HEK293 (cell line): ENCODE measurements around the gene HOXB8.

Experiments
- KLF8 ChIP-seq: fragments of 450-650 bp; formaldehyde crosslinking; IDR thresholded peaks from 2 replicates; pipeline ENCODE4 v1.5.1; 2016; ENCODE audit warnings: missing biosample characterization, missing genetic modification characterization
- OVOL3 ChIP-seq: fragments of 450-650 bp; formaldehyde crosslinking; IDR thresholded peaks from 2 replicates; pipeline ENCODE4 v1.5.1; 2016; ENCODE audit warnings: missing biosample characterization, missing genetic modification characterization
- SP3 ChIP-seq: fragments of 450-650 bp; formaldehyde crosslinking; IDR thresholded peaks from 2 replicates; pipeline ENCODE4 v1.5.1; 2016; ENCODE audit warnings: missing biosample characterization, missing genetic modification characterization
- TSHZ1 ChIP-seq: fragments of 450-650 bp; formaldehyde crosslinking; IDR thresholded peaks from 2 replicates; pipeline ENCODE4 v1.5.1; 2016; ENCODE audit warnings: missing biosample characterization, missing genetic modification characterization, borderline replicate concordance
- ZBTB10 ChIP-seq: fragments of 450-650 bp; formaldehyde crosslinking; IDR thresholded peaks from 2 replicates; pipeline ENCODE4 v1.5.1; 2016; ENCODE audit warnings: missing biosample characterization, missing genetic modification characterization
- ZBTB17 ChIP-seq: fragments of 450-650 bp; formaldehyde crosslinking; IDR thresholded peaks from 2 replicates; pipeline ENCODE4 v1.5.1; 2016; ENCODE audit warnings: missing biosample characterization, missing genetic modification characterization
- ZBTB20 ChIP-seq: fragments of 450-650 bp; formaldehyde crosslinking; IDR thresholded peaks from 2 replicates; pipeline ENCODE4 v1.5.1; 2016; ENCODE audit warnings: missing biosample characterization, missing genetic modification characterization
- ZEB2 ChIP-seq: fragments of 450-650 bp; formaldehyde crosslinking; IDR thresholded peaks from 2 replicates; pipeline ENCODE4 v1.5.1; 2016; ENCODE audit warnings: missing biosample characterization, missing genetic modification characterization
- ZFP3 ChIP-seq: fragments of 450-650 bp; formaldehyde crosslinking; IDR thresholded peaks from 2 replicates; pipeline ENCODE4 v1.5.1; 2016; ENCODE audit warnings: low read depth, missing biosample characterization, missing genetic modification characterization
- ZNF138 ChIP-seq: fragments of 450-650 bp; formaldehyde crosslinking; IDR thresholded peaks from 2 replicates; pipeline ENCODE4 v1.5.1; 2016; ENCODE audit warnings: missing biosample characterization, missing genetic modification characterization, borderline replicate concordance
- ZNF140 ChIP-seq: fragments of 450-650 bp; formaldehyde crosslinking; IDR thresholded peaks from 2 replicates; pipeline ENCODE4 v1.5.1; 2016; ENCODE audit warnings: missing biosample characterization, missing genetic modification characterization
- ZNF174 ChIP-seq: fragments of 450-650 bp; formaldehyde crosslinking; IDR thresholded peaks from 2 replicates; pipeline ENCODE4 v1.5.0; 2017; ENCODE audit warnings: missing biosample characterization, mild to moderate bottlenecking, missing genetic modification characterization
- ZNF248 ChIP-seq: fragments of 450-650 bp; formaldehyde crosslinking; IDR thresholded peaks from 2 replicates; pipeline ENCODE4 v1.5.1; 2017; ENCODE audit warnings: missing biosample characterization, missing genetic modification characterization
- ZNF324 ChIP-seq: fragments of 450-650 bp; formaldehyde crosslinking; IDR thresholded peaks from 2 replicates; pipeline ENCODE4 v1.5.1; 2016; ENCODE audit warnings: missing biosample characterization, missing genetic modification characterization
- ZNF391 ChIP-seq: fragments of 450-650 bp; formaldehyde crosslinking; IDR thresholded peaks from 2 replicates; pipeline ENCODE4 v1.5.1; 2016; ENCODE audit warnings: low read depth, missing biosample characterization, missing genetic modification characterization, borderline replicate concordance
- ZNF473 ChIP-seq: fragments of 450-650 bp; formaldehyde crosslinking; IDR thresholded peaks from 2 replicates; pipeline ENCODE4 v1.5.1; 2017; ENCODE audit warnings: missing biosample characterization, missing genetic modification characterization
- ZNF48 ChIP-seq: fragments of 450-650 bp; formaldehyde crosslinking; IDR thresholded peaks from 2 replicates; pipeline ENCODE4 v1.5.1; 2016; ENCODE audit warnings: missing biosample characterization, missing genetic modification characterization
- ZNF518A ChIP-seq: fragments of 450-650 bp; formaldehyde crosslinking; conservative IDR thresholded peaks from 2 replicates; pipeline ENCODE4 v1.5.1; 2016; ENCODE audit warnings: low read depth, missing biosample characterization, missing genetic modification characterization
- ZNF530 ChIP-seq: fragments of 450-650 bp; formaldehyde crosslinking; IDR thresholded peaks from 2 replicates; pipeline ENCODE4 v1.5.1; 2016; ENCODE audit warnings: low read depth, missing biosample characterization, missing genetic modification characterization
- ZNF580 ChIP-seq: fragments of 450-650 bp; formaldehyde crosslinking; IDR thresholded peaks from 2 replicates; pipeline ENCODE4 v1.5.1; 2016; ENCODE audit warnings: missing biosample characterization, missing genetic modification characterization
- ZNF670 ChIP-seq: fragments of 450-650 bp; formaldehyde crosslinking; IDR thresholded peaks from 2 replicates; pipeline ENCODE4 v1.5.1; 2016; ENCODE audit warnings: missing biosample characterization, missing genetic modification characterization, low read depth
- ZNF692 ChIP-seq: fragments of 450-650 bp; formaldehyde crosslinking; IDR thresholded peaks from 2 replicates; pipeline ENCODE4 v1.5.1; 2016; ENCODE audit warnings: missing biosample characterization, missing genetic modification characterization
- ZSCAN18 ChIP-seq: fragments of 450-650 bp; formaldehyde crosslinking; IDR thresholded peaks from 2 replicates; pipeline ENCODE4 v1.5.1; 2016; ENCODE audit warnings: missing biosample characterization, missing genetic modification characterization

Gene HOXB8

GRCh38 chr17:48626245-48627117, 11.4 kb upstream of the HOXB8 start, which contains the start of gene HOXB9 (continued):
- TF ChIP-seq TSHZ1 (peak; percentile 99), ZNF48 (tag by site-specific recombination) (no peak), ZBTB17 (tag by site-specific recombination) (peak; percentile 92), ZEB2 (tag by site-specific recombination) (peak; percentile 100), ZNF138 (tag by site-specific recombination) (no peak), ZNF580 (tag by site-specific recombination) (peak; percentile 52; the same call in 1 of the 2 replicates), ZNF530 (tag by site-specific recombination) (no peak), ZNF140 (tag by site-specific recombination) (no peak), ZNF670 (no peak), ZNF518A (tag by site-specific recombination) (no peak), ZBTB20 (tag by site-specific recombination) (peak; percentile 95), ZNF248 (tag by site-specific recombination) (no peak), ZBTB10 (peak; percentile 99), ZNF391 (tag by site-specific recombination) (peak; percentile 81; the same call in 1 of the 2 replicates), ZFP3 (no peak), KLF8 (tag by site-specific recombination) (peak; percentile 89), SP3 (peak; percentile 92), ZSCAN18 (peak; percentile 62; the same call in 1 of the 2 replicates), ZNF174 (tag by site-specific recombination) (no peak), ZNF324 (peak; percentile 91), OVOL3 (tag by site-specific recombination) (no peak), ZNF692 (tag by site-specific recombination) (peak; percentile 74), ZNF473 (tag by site-specific recombination) (no peak)
